Activated naive CD8-positive, alpha-beta T cell treated with anti-CD3 and anti-CD28 coated beads for 36 hours (primary cell): ENCODE measurements around the gene IVD. TPM values are rescaled to one million over a fixed set of nuclear protein-coding genes. Genes with fewer than 3 reads are reported as not detected.

ENCODE experiments used
- DNase-seq: peaks from one replicate; pipeline ENCODE4 v3.0.0; 2021
- H3K27ac Mint-ChIP-seq: one replicate; pipeline ENCODE4 v1.8.0; 2022; ENCODE audit warnings: mild to moderate bottlenecking, moderate library complexity, mixed read lengths
- H3K27me3 Mint-ChIP-seq: one replicate; pipeline ENCODE4 v1.8.0; 2022; ENCODE audit warnings: mild to moderate bottlenecking, mixed read lengths
- H3K36me3 Mint-ChIP-seq: one replicate; pipeline ENCODE4 v1.8.0; 2021; ENCODE audit warnings: mild to moderate bottlenecking, mixed read lengths
- H3K4me1 Mint-ChIP-seq: one replicate; pipeline ENCODE4 v1.8.0; 2021; ENCODE audit warnings: mixed read lengths
- H3K4me3 Mint-ChIP-seq: one replicate; pipeline ENCODE4 v1.8.0; 2022; ENCODE audit warnings: mild to moderate bottlenecking, moderate library complexity, mixed read lengths
- H3K9me3 Mint-ChIP-seq: one replicate; pipeline ENCODE4 v1.8.0; 2022; ENCODE audit warnings: mixed read lengths
- total RNA-seq, 2 experiments: library from RNA; stranded (reverse); gene quantifications; one replicate each; pipeline ENCODE4 v1.2.3, GENCODE V29; 2021

Gene IVD
- total RNA-seq = 10 to 100 TPM; 64.9 to 68.6 TPM

- Mint-ChIP-seq H3K27ac (peak within 1 kb of the TSS; percentile 94), H3K4me3 (peak within 1 kb of the TSS; percentile 78), H3K27me3 (no peaks in the 10 kb centered on the region), H3K9me3 (no peaks in the 10 kb centered on the region), H3K36me3 (peaks cover 13% of the 10 kb centered on the region), H3K4me1 (peaks cover 45% of the 10 kb centered on the region)
- peak; percentile 97 for DNase-seq
These were observed at the start of gene IVD for GRCh38 chr15:40405501-40406381. TSS of gene IVD (plus strand) at chr15:40405795. CDS start at chr15:40405828, 33 bp downstream.

DNA sequence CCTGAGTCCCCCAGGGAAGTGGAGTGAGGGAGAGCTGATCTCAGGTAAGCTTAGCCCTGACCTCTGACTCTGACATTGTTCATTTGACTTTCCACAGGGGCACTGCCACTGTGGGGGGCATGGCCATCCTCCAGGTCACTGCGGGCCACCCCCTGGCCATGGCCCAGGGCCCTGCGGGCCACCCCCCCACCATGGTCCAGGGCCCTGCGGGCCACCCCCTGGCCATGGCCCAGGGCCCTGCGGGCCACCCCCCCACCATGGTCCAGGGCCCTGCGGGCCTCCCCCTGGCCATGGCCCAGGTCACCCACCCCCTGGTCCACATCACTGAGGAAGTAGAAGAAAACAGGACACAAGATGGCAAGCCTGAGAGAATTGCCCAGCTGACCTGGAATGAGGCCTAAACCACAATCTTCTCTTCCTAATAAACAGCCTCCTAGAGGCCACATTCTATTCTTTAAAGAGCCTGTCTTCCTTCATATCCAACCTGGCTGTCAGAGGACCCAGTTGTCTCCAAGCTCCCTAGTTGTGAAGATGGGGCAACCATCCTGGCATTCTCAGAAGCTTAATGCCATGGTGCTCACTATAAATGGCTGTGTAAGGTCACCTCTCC lies 49.5 kb upstream of the IVD start:
- peaks cover 6% of the 10 kb centered on the region for H3K4me1 Mint-ChIP-seq
- H3K27ac Mint-ChIP-seq = no peak overlapping the region
- DNase-seq = no peak
- H3K36me3 Mint-ChIP-seq = no peaks in the 10 kb centered on the region
- no peaks in the 10 kb centered on the region for H3K9me3 Mint-ChIP-seq
- H3K4me3 Mint-ChIP-seq = no peak overlapping the region
- peaks cover 3% of the 10 kb centered on the region for H3K27me3 Mint-ChIP-seq

- no peak for DNase-seq
- Mint-ChIP-seq H3K9me3 (no peaks in the 10 kb centered on the region), H3K27me3 (peaks cover 3% of the 10 kb centered on the region), H3K36me3 (no peaks in the 10 kb centered on the region), H3K27ac (no peak overlapping the region), H3K4me3 (peak overlapping the region; percentile 32), H3K4me1 (peaks cover 6% of the 10 kb centered on the region)
These were observed 48.3 kb upstream of the IVD start for GRCh38 chr15:40357246-40357645.

DNA sequence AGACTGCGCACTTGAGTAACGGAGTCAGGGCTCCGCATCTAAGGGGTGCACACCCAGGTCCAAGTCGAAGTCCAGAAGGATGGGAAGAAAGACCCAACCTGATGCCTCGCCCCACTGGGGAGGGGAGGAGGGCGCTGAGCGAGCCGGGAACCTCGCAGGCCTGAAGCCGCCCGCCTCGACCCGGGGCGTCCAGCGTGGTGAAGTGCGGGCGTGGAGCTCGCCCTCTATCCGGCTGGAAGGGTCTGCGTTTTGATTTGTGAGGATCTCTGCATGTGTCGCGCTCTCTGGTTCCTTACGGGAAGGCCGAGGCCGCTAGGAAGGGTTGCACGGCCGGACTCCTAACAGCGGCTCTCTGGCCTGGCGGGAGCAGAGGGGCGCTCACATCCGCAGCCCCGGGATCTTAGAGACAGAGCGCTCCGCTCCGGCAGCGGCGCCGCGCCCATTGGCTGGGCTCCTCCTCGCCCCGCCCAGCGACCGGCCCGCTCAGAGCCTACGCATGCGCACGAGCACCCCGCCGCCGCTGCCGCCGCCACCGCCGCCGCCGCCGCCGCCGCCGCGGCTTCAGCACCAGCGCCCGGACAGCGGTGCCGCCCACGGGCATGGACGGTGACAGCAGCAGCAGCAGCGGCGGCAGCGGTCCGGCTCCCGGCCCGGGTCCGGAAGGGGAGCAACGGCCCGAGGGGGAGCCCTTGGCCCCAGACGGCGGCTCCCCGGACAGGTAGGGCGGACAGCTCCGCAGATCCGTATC lies 47.7 kb upstream of the IVD start, which contains the start of gene DISP2:
Gene DISP2 (plus strand): TSS at position 497 of the 748 bp plus-strand sequence. CDS start 103 bp downstream, at position 600.
- Mint-ChIP-seq H3K27ac (no peak within 1 kb of the TSS), H3K9me3 (no peaks in the 10 kb centered on the region), H3K36me3 (no peaks in the 10 kb centered on the region), H3K4me3 (peak within 1 kb of the TSS; percentile 78), H3K4me1 (peaks cover 6% of the 10 kb centered on the region), H3K27me3 (peaks cover 3% of the 10 kb centered on the region)
- peak; percentile 93 for DNase-seq

- DNase-seq = peak; percentile 38
- Mint-ChIP-seq H3K27ac (no peak overlapping the region), H3K4me1 (peaks cover 6% of the 10 kb centered on the region), H3K4me3 (peak overlapping the region; percentile 78), H3K36me3 (no peaks in the 10 kb centered on the region), H3K27me3 (peaks cover 3% of the 10 kb centered on the region), H3K9me3 (no peaks in the 10 kb centered on the region)
These were observed 46.9 kb upstream of the IVD start for GRCh38 chr15:40358471-40359353.

DNA sequence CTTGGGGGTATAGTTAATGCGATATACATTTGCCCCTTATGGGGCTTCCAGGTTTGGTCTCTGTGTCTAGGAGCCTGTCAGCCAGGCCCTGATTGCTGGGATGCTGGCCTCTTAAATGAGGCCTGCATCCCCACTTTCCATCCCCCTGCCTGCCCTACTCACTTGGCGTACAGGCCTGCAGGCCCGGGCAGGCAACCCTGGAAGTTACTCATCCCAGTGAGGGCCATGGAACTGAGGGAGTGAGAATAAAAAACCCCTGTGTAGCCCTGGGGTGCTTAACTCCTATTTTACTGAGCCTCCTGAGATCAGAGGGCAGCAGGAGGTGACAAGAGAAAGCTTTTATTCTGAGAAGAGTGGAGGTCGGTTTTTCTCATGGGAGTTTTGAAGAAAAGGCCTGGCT lies 45.6 kb upstream of the IVD start:
- no peak for DNase-seq
- no peaks in the 10 kb centered on the region for H3K9me3 Mint-ChIP-seq
- H3K4me3 Mint-ChIP-seq = no peak overlapping the region
- no peaks in the 10 kb centered on the region for H3K36me3 Mint-ChIP-seq
- H3K27me3 Mint-ChIP-seq = peaks cover 3% of the 10 kb centered on the region
- H3K4me1 Mint-ChIP-seq = peaks cover 6% of the 10 kb centered on the region
- H3K27ac Mint-ChIP-seq = no peak overlapping the region

DNA sequence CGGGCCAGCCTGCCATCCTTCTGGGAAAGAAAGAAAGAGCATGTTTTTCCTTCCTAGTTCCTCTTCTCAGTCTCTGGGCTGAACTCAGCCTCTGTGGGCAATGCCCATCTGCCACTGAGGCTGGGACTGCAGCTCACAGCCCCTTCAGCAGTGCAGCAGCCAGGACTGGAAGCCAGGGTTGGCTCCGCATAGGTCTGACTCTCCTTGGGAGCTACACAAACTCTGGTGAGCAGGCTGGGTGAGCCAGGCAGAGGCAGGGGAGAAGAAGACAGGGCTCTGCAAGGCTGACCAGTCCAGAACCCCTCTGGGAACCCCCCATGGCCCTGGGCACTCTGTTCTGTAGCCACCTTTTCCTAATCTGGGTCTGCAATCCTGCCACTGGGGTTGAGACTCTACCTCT lies 44.0 kb upstream of the IVD start:
- Mint-ChIP-seq H3K27ac (no peak overlapping the region), H3K36me3 (no peaks in the 10 kb centered on the region), H3K4me1 (peaks cover 12% of the 10 kb centered on the region), H3K9me3 (no peaks in the 10 kb centered on the region), H3K4me3 (no peak overlapping the region), H3K27me3 (no peaks in the 10 kb centered on the region)
- no peak for DNase-seq

- H3K9me3 Mint-ChIP-seq = no peaks in the 10 kb centered on the region
- no peak for DNase-seq
- H3K27ac Mint-ChIP-seq = no peak overlapping the region
- H3K27me3 Mint-ChIP-seq = no peaks in the 10 kb centered on the region
- H3K4me1 Mint-ChIP-seq = peaks cover 17% of the 10 kb centered on the region
- no peaks in the 10 kb centered on the region for H3K36me3 Mint-ChIP-seq
- no peak overlapping the region for H3K4me3 Mint-ChIP-seq
These were observed 42.0 kb upstream of the IVD start for GRCh38 chr15:40363611-40364010.

GRCh38 chr15:40364251-40364650 lies 41.3 kb upstream of the IVD start:
- no peaks in the 10 kb centered on the region for H3K27me3 Mint-ChIP-seq
- H3K9me3 Mint-ChIP-seq = no peaks in the 10 kb centered on the region
- H3K36me3 Mint-ChIP-seq = no peaks in the 10 kb centered on the region
- no peak for DNase-seq
- H3K4me1 Mint-ChIP-seq = peaks cover 13% of the 10 kb centered on the region
- no peak overlapping the region for H3K4me3 Mint-ChIP-seq
- no peak overlapping the region for H3K27ac Mint-ChIP-seq

GRCh38 chr15:40365016-40365415 lies 40.6 kb upstream of the IVD start:
- no peak overlapping the region for H3K4me3 Mint-ChIP-seq
- no peak overlapping the region for H3K27ac Mint-ChIP-seq
- H3K36me3 Mint-ChIP-seq = no peaks in the 10 kb centered on the region
- H3K4me1 Mint-ChIP-seq = peaks cover 13% of the 10 kb centered on the region
- H3K27me3 Mint-ChIP-seq = no peaks in the 10 kb centered on the region
- H3K9me3 Mint-ChIP-seq = no peaks in the 10 kb centered on the region
- no peak for DNase-seq

DNA sequence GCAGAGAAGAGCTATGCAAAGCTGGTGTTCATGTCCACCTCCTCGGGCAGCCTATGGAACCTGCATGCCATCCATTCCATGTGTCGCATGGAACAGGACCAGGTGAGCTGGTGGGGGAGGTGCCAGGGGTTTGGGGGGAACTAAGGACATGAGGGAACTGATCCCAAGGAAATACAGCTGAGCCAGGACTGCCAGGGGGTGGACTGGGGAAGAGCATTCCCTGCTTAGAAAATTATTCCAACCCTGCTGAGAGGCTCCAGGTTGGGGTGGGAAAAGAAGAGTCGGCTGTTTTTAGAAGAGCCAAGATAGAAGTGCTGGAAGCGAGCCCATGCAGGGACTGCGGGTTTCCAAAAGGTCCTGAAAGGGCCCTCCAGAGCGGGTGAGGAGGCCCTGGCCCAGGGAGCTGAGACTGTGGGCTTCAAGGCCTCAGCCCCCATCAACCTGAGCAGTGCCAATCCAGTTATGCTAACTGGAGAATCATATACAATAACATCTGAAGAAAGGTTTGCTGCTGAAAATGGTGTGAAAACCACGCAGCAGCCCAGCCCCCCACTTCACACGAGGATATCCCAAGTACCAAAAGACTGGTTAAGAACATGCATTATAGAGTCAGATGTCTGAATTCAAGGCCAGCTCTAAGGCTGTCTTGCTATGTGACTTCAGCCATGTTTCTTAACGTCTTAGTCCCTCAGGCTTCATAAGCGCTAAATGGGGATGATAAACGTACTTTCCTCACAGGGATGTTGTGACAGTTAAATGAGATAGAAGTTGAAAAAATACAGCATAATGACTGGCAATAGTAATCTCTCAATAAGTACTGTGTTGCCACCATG lies 39.8 kb upstream of the IVD start:
- H3K9me3 Mint-ChIP-seq = no peaks in the 10 kb centered on the region
- H3K4me3 Mint-ChIP-seq = no peak overlapping the region
- H3K27me3 Mint-ChIP-seq = no peaks in the 10 kb centered on the region
- no peak overlapping the region for H3K27ac Mint-ChIP-seq
- no peaks in the 10 kb centered on the region for H3K36me3 Mint-ChIP-seq
- DNase-seq = no peak
- H3K4me1 Mint-ChIP-seq = peaks cover 13% of the 10 kb centered on the region

DNA sequence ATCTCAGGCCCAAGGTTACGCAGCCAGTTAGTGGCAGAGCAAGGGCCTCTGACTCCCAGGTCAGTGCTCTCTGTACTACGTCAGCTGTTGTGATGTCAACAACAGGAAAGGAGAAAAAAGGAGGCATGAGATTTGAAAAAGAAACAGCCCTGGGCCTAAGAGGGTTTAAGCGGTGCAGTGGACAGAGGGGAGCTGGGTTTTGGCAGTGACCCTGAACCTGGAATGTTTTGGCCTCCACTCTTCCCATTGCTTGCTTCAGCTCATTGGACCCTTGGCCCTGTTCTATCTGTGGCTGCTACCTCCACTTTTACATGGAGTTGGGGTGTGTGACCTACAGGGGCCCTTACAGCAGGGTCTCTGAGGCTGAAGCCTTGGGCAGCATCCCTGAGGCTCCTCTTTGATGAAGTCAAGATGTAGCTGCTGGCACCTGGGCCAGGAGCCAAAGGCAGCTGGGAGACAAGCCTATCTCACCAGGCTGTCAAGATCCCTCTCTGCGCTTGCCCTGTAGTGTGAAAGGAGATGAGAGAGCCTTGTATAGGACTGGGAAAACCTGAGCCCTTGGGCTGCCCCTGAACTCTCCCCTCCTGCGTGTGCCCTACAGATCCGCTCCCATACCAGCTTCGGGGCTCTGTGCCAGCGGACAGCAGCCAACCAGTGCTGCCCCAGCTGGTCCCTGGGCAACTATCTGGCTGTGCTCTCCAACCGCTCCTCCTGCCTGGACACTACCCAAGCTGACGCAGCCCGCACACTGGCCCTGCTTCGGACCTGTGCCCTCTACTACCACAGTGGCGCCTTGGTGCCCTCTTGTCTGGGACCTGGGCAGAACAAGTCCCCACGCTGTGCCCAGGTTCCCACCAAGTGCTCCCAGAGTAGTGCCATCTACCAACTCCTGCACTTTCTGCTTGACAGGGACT lies 38.9 kb upstream of the IVD start:
- no peaks in the 10 kb centered on the region for H3K36me3 Mint-ChIP-seq
- H3K27ac Mint-ChIP-seq = no peak overlapping the region

DNA sequence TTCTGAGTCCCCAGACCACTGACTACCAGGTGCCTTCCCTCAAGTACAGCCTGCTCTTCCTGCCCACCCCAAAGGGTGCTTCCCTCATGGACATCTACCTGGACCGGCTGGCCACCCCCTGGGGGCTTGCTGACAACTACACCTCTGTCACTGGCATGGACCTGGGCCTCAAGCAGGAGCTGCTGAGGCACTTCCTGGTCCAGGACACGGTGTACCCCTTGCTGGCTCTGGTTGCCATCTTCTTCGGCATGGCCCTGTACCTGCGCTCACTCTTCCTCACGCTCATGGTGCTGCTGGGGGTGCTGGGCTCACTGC lies 38.3 kb upstream of the IVD start:
- H3K9me3 Mint-ChIP-seq = no peaks in the 10 kb centered on the region
- peaks cover 13% of the 10 kb centered on the region for H3K4me1 Mint-ChIP-seq
- H3K27ac Mint-ChIP-seq = peak overlapping the region; percentile 43
- no peak for DNase-seq
- no peaks in the 10 kb centered on the region for H3K27me3 Mint-ChIP-seq
- H3K4me3 Mint-ChIP-seq = peak overlapping the region; percentile 76
- H3K36me3 Mint-ChIP-seq = no peaks in the 10 kb centered on the region

More for the DNA sequence above, 38.9 kb upstream of the IVD start:
- Mint-ChIP-seq H3K27me3 (no peaks in the 10 kb centered on the region), H3K4me1 (peaks cover 13% of the 10 kb centered on the region), H3K9me3 (no peaks in the 10 kb centered on the region), H3K4me3 (peak overlapping the region; percentile 76)
- DNase-seq = no peak
